Stimulated activated CD8-positive, alpha-beta memory T cell treated with anti-CD3 and anti-CD28 coated beads, Interleukin-4, amount 100 ng/mL, for 4 hours (primary cell): Measurements from ENCODE around the gene KIAA0513.

Experiments used
- DNase-seq, 2 donors: peaks; one replicate each; pipeline ENCODE4 v3.0.0-alpha.2; 2020; ENCODE audit warnings: low read depth in 2 of 2, low spot score in 1 of 2

Gene KIAA0513

DNA sequence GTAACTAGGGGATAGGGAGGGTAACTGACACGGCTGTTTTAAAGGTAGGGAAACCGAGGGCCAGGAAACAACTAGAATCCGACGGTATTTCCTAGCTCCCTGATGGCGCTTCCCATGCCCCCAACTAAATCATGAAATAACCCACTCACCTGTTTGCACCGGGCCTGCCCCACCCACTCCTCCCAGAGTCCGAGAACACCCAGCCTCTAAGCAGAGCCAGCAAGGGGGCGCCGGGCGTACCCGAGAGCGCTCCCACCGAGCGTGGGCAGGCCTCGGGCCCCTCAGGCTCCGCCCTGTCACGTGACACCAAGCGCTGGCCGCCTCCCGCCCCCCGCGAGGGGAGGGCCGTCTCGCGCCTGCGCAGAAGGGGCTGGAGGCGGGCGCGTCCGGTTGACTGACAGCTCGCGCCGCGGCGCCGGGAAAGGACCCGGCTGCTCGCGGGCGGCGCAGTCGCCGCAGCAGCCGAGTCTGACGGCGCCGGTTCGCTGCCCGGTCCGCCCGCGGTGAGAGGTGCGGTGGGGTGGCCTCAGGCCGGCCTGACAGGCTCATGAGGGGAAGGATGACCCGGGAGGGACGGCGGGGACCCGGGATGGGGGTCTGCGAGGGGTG lies at the start of gene KIAA0513:
TSS of gene KIAA0513 (plus strand) at position 447 of the 609 bp plus-strand sequence. CDS start 39,277 bp downstream, outside the sequence.
- peak; percentile 89 to 90 for DNase-seq

DNA sequence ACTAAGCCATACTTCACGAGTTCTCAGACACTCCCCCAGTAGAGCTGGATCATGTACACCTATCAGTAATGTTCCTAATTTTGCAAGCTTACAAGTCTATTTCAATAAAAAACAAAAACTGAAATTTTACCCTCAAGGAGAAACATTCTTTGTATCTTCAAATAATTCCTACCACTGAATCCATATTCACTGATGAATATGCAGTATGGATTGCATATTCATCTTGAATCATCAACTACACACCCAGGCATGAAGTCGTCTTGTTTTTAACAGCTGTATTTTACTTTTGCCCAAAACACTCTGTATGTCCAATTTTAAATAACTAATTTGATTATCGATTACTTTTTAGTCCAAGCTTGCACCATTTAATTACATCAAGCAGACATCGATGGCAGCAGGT lies 48.1 kb upstream of the KIAA0513 start:
- DNase-seq: no peak

- no peak for DNase-seq
Observed at GRCh38 chr16:84982434-84982833, 45.2 kb upstream of the KIAA0513 start.

DNA sequence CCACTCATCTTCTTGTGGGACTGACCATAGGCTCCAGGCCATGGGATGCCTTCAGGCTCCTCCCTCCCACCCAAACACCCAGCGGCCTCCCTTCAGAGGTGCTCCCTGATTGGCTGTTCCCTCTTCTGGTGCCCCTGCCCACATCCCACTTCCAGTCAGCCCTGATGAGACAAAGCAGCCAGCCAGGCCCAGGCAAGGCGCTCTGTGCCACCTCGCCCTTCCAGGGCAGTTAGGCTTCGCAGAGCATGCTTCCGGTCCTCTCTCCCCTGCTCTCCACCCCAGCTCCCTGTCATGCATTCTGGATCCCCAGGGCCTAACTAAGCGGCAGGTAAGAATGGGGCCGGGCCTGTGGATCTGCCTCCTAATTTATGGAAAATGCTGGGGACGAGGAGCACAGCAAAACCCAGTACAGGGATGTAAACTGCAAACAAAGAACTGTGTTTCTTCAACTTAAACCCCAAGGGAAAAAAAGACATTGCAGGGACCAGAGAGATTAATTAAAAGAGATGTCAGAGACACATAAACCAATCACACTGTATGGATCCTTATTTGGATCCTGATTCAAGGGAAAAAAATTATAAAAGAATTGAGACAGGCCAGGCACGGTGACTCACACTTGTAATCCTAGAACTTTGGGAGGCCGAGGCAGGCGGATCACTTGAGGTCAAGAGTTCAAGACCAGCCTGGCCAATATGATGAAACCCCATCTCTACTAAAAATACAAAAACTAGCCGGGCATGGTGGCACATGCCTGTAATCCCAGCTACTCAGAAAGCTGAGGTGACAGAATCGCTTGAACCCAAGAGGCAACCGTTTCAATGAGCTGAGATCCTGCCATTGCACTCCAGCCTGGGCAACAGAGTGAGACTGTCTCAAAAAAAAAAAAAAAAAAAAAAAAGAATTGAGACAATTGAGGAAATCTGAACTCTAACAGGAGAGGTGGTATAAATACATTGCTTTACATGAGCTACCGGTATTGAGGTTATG lies 42.2 kb upstream of the KIAA0513 start:
- no peak for DNase-seq

DNA sequence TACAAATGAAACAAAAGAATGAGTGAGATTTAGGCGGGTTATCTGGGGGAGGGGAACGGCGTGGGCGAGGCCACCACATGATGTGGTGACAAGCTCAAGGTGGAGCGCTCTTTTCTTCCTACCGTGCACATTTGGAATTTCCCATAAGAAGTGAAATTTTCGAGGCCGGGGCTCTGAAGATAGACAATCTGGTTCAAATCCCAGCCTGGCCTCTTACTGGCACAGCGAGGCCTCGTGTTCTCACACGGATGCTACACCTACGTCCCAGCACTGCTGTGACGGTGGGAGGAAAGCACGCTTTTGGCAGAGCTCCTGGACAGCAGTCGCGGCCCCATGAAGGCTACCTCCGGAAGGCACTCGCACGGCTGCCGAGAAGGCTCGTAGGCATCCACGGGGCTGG lies 41.5 kb upstream of the KIAA0513 start:
- no peak for DNase-seq

DNA sequence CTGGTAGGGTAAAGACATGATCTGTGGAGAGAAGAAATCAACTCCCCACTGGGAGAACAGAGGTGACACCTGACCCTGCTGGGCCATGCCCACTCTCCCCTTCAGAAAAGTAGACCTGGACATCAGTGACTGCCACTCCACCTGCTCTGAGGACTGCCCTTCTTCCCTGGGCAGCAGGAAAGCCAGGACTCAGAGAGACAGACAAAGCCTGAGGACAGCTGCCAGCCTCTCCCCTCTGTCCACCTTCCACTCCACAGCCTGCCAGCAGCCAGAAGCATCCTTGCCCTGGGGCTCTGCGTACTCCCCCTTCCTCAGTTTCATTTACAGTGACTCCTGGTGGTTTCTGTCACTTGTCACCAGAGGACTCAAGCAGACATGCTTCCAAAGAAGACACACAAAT lies 40.7 kb upstream of the KIAA0513 start:
- no peak for DNase-seq

GRCh38 chr16:84988328-84989080 lies 39.1 kb upstream of the KIAA0513 start:
- DNase-seq: no peak

DNA sequence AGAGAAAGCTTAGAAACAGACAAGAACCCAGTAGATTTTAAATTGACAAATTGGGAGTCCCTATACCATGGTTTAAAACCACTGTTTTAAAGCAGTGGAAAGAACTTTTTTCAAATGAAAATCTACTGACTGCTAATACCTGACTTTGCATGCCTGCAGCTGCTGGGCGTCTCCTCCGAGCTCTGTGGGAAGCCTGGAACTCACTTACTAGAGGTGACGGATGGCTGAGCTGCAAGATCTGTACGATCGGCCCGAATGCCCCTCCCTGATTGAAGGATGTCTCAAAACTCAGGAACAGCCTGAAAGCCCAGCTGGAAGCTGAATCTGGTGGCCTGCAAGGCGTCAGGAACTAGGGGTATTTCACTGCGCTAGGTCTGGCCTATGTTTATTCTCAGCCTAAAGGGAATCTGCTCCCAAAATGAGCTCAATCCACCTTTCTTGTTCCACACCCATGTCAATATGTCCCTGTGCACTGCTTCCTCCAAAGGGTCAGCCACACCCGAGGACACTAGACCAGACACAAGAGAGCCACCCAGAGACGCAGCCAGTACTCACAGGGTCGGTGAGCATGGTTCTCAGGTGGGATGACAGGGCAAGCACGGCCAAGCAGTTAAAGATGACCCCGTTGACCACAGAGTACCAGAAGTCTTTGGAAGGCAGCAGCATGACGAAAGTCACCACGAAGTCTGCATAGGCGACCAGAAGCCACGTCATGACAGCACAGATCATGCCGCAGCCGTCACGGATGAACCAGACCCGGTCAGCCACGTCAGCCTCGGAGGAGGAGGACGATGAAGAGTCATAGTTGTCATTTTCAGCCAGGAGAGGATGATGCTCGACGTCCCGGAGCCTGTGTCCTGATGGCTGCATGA lies 37.6 kb upstream of the KIAA0513 start:
- DNase-seq: no peak

DNA sequence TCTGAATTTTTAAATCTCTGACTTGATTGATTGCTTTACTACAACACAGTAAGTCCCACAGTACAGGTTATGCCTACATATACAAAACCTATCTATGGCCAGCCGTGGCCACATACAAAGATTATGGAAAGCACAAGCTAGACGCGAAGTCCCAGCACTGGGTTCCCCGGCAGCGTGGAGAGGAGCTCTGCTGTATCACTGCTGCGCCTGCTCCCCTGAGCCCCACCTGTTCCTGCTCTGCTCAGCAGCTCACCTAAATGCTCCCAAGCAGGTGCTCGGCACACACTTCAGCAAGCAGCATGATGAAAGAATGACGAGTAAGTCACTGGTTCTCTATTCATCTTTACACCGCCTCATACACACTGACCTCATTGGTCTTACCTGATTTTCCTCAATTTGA lies 36.8 kb upstream of the KIAA0513 start:
- no peak for DNase-seq

DNA sequence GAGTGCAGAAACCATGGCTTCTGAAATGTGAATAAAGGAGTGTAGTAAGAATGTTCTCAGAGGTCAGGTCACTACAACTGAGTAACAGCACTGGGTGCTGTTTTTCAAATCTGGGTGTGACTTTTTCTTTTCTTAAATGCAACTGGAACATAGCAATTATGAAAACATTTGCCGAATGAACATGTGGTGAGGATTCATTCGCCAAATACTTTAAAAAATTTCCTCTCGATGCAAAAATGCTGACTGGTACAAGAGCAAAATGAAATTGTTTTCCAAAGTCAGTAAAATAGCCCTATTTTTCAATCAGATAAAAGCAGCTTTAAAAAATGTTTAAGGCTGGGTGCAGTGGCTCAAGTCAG lies 34.9 kb upstream of the KIAA0513 start:
- DNase-seq: no peak

DNA sequence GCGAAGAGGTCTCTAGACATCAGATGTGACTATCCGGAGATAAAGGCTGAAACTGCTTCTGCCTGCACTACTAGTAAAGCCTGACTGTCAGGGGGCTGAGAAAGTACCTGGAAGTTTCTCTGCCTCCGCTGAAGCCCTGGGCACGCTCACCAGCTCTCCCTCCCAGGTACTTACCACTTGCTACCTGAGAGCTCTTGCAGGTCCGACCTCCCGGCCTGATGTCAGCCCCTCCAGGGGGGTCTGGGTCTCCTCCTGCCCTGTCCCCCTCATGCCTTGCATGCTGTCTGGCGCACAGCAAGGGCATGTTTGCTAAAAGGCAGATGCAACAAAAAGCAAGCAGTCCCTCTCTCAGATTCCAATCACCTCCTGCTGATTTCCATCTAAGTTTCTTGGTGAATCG lies 33.7 kb upstream of the KIAA0513 start:
- no peak for DNase-seq

- no peak for DNase-seq
Observed at GRCh38 chr16:84995663-84996062, 31.9 kb upstream of the KIAA0513 start.

DNA sequence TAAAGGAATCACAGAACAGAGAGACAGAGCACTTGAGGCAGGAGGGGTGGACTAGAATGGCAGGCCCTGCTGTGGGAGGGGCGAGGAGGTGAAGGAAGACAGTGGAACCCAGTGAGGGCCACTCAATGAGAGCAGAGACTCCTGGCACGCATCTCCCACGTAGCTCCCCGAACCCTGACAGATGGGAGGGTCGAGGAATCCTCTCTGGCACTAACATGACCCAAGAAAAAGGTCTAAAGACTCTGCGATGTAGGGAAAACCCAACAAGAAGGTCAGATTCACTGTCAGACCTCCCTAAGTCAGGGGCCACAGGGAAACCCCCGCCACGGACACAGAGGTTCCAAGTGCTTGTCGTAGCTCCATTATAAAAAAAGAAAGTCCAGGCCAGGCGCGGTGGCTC lies 31.2 kb upstream of the KIAA0513 start:
- no peak for DNase-seq

- no peak for DNase-seq
Observed at GRCh38 chr16:84999200-84999599, 28.4 kb upstream of the KIAA0513 start.

GRCh38 chr16:84999857-85000480 lies 27.6 kb upstream of the KIAA0513 start:
- no peak for DNase-seq

DNA sequence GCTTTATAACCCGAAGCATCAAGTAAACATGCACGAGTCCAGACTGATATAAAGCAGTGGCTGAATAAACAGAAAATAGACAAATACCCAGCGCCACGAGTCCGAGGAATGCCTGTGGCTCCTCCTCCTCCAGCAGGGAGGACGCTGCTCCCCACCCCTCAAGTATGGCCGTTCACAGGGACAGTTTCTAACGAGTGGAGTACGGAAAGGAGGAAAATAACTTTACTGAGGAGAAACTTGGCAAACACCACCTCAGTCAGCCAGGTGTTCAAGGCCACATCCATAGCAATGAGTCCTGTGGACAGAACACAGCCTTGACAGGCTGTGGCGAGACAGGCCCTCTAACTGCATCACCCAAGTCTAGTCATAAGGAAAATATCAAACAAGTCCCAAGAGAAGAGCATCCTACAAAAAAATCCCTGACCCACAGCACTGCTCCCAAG lies 25.5 kb upstream of the KIAA0513 start:
- DNase-seq: no peak

DNA sequence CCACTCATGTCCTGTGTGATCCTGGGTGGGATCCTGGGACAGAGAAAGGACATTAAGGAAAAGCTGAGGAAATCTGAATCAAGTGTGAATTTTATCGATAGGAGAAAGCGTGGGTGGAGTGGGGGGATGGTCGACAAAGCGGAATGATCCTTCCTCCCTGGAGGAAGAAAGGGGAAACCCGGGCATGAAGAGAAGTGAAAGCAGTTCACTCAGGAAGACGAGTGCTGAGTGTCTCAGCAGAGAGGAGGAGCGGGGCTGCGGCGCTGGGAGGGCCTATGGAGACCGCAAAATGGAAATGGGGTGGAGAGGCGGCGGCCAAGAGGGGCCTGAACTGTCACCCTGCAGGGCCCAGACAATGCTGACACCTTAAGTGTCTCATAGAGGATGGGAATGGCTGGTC lies 25.0 kb upstream of the KIAA0513 start:
- no peak for DNase-seq

GRCh38 chr16:85003076-85003475 lies 24.5 kb upstream of the KIAA0513 start:
- DNase-seq: no peak

DNA sequence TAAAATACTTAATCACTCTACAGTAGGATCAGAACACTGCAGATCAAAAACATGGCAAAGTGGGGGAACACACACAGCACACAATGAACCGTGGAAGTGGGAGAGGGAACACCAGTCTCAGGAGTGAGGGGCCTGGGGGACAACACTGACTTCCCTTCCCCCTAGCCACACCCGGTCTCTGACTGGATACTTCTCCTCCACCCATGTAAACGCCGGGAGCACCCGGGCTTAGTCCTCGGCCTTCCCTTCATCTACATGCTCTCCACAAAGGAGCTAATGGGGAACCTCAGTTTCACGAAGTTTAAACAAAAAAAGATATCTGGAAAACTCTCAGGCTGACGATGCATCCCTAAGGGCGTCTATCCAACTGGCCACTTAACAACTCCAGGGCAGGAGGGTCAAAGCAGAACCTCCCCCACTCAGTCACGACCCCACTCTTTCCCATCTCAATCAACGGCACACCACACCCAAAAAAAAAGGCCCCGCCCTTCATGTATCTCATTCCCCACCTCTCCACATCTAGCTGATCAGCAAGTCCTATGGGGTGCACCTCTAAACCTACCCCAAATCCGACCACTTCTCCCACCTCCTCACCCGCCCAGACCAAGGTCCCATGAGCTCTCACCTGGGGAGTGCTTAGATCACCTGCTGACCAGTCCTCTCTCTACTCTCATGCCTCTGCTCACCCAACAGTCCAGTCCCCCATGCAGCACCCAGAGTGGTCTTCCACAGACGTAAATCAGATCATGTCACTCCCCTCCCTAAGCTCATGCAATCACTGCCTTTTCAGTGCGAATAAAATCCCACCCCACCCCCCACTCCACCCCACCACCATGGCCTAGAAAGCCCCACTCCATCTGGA lies 23.6 kb upstream of the KIAA0513 start:
- DNase-seq: no peak
